Myocyte (in vitro differentiated cells): ENCODE measurements around the gene ABCA4. TPM values are rescaled to one million over a fixed set of nuclear protein-coding genes. Genes with fewer than 3 reads are reported as not detected.
"Not testable (repeated sequence)": the region's sequence is repeated elsewhere in the genome, so short reads cannot be mapped to it uniquely, and the experiment has no call there.

ENCODE experiments used
- DNase-seq: peaks from one replicate; pipeline ENCODE4 v3.0.0-alpha.2; 2012; ENCODE audit warnings: low read depth
- polyA plus RNA-seq: library from polyadenylated mRNA; unstranded; fragments of >200 nt; gene quantifications from one replicate; pipeline ENCODE4 v1.2.1, GENCODE V29; 2012; ENCODE audit warnings: missing spikeins
- total RNA-seq: library from RNA; depleted of rRNA; stranded (reverse); fragments of >200 nt; gene quantifications from 2 replicates; pipeline ENCODE4 v1.2.3, GENCODE V29; 2014

Gene ABCA4
- total RNA-seq: 0.08 and 0.52 TPM in 2 replicates
- polyA plus RNA-seq: 0.81 TPM

DNA sequence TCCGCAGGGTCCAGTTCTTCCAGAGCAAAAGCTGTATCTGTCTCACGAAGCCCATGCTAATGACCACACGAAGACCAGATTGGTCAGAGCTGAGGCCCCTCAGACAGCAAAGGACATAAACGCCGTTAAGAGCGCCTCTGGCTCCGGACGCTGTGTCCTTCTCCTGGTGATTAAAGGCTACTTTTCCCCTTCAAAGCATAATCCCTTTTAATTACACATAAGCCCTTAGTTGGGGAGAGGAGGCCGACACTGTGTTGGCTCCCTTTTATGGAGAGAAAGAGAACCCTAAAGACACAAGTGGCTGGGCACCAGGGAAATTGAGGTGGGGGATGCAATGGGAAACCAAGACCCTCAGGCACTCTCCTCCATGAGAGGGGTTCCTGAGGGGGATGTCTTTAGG is at the start of gene ABCA4:
Gene ABCA4 (minus strand): TSS at position 158 of the 400 bp plus-strand sequence. CDS start 103 bp downstream, at position 55.
- no peak for DNase-seq

DNA sequence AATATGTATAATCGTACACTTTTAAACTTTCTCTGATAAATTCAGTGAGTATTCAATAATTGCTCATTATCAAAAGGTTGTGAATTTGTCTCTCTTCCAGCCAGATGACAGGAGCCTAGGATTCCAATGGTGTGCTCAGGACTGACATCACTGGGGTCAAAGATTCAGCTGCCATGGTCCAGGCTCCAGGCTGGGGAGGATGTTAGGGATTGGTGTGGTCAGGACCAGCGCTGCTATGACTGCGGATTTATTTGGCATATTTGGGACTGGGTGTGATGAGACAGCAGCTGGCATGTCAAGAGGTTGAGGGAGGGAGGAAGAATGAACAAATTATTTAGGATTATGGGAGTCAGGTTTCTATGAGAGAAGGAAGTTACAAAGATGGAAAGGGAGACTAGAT is 48.2 kb upstream of the ABCA4 start:
- DNase-seq: peak; percentile 38

DNA sequence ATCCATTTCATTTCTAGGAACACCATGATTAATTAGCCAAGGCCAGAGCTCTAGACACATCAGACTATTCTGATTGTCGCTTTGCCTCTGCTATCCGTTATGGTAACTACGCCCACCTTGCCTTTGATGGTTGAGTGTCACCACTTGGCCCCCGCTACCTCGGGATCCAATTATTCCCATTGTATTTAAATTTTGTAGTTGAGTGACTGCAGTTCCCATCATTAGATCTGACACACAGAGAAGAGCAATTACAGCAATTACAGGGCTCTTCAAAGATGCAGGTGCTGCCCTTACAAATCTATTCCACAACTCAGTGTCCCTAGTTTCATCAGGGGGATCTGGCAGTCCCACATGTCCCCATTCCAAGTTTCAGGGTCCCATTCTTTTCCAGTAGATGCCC is 44.9 kb upstream of the ABCA4 start:
- DNase-seq: no peak

DNA sequence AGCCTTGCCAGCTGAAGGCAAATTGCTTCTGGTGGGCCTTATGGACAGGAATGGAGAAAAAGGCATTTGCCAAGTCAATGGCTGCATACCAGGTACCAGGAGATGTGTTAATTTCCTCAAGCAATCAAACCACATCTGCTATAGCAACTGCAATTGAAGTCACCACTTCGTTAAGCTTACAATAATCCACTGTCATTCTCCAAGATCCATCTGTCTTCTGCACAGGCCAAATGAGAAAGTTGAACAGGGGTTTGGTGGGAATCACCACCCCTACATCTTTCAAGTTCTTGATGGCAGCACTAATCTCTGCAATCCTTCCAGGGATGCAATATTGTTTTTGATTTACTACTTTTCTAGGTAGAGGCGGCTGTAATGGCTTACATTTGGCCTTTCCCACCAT is 43.9 kb upstream of the ABCA4 start:
- not testable (repeated sequence) for DNase-seq

DNA sequence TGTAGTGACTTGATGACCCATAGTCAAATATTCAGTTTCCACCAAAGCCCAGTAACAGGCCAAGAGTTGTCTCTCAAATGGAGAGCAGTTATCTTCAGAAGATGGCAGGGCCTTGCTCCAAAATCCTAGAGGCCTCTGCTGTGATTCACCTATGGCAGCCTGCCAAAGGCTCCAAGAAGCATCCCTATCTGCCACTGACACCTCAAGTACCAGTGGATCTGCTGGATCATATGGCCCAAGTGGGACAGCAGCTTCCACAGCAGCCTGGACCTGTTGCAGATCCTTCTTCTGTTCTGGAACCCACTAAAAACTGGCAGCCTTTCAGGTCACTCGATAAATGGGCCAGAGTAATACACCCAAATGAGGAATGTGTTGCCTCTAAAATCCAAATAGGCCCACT is 43.2 kb upstream of the ABCA4 start:
- not testable (repeated sequence) for DNase-seq

DNA sequence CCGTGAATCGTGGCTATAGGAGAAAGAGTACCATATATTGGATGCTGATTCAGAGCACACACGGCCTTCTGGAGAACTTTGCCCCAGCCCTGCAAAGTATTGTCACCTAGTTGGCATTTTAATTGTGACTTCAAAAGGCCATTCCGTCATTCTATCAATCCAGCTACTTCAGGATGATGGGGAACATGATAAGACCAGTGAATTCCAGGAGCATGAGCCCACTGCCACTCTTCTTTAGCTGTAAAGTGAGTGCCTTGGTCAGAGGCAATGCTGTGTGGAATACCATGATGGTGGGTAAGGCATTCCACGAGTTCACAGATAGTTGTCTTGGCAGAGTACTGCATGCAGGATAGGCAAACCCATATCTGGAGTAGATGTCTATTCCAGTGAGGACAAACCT is 42.3 kb upstream of the ABCA4 start:
- not testable (repeated sequence) for DNase-seq

DNA sequence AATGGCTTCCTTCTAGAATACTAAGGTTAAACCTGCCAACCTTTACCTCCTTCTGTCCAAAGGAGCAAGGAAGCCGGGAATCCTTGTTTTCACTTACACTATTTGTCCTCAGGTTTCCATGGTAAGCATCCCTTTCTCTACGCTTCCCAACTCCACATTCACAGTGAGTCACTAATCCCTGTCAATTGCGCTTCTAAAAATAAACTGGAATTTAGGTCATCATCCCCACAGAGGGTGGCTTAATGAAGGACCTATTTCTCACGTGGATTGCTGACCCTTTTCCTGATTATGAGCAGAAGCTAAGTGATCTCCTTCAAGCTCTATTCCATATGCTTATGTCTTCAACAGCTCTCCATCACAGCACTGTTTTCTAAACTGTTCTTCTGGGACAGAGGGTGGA is 39.9 kb upstream of the ABCA4 start:
- peak; percentile 86 for DNase-seq

DNA sequence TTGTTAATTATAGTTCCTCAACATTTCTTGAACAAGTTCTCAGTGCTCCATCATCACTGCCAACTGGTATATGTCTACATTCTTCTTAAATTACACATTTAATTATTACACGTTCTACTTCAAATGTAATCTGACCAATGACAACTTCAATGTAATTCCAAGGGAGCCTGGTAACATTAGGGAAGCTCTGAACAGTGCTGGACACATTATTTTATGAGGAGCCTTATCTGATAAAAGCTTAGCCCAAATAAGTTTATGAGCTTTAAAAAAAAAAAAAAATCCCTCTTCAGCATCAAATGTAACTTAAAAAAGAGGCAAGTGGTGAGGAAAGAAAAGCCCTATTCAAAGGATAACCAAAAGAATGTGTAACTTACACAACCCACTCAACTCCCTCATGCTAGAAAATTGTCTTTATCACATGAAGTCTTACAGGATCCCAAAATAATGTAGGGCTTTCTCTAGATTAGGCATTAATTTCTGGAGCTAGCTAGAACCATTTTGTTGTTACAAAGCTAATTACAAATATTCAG is 35.2 kb upstream of the ABCA4 start:
- no peak for DNase-seq

DNA sequence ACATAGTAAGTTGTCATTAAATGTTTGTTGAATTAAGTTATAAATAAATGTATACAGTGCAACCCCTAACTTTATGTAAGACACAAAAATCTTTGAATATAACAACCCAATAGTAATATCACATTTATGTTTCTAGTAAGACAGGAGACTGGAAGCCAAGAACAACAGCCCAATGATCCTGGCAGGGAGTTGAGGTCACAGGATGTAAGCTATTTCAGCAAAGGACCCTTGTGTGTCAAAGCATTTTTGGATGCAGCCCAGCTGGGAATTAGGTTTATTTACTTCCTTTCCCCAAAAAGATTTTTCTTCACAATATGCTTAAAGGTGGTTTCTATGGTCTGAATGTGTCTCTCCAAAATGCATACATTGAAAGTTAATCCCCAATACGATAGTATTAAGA is 34.0 kb upstream of the ABCA4 start:
- DNase-seq: no peak

DNA sequence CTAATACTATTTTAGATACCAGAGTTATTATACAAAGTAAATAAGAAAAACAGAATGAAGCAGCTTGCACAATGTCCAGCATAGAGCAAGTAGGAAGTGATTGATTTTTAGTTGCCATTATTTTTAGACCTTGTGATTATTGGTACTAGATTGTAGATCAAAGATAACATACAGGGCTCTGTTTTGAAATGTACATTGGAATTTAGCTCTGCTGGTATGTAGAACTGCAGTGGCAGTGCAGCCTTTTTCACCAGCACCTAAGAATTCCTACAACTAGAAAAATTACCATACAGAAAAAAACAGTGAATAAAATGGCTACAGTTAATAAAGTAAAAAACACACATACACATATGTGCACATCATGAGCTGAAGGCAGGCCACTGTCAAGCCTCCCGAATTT is 32.2 kb upstream of the ABCA4 start:
- no peak for DNase-seq

DNA sequence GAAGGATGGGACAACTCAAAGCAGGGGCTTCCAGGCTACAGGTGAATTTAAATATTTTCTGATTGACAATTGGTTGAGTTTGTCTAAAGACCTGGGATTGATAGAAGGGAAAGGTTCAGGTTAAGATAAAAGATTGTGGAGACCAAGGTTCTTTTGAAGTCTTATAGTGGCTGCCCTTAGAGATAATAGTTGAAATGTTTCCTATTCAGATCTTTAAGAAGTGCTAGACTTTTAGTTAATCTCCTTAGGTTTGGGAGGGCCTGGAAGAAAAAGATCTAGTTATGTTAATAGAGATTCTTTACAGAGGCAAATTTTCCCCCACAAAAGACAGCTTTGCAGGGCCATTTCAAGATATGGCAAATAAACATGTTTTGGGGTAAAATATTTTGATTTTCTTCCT is 28.2 kb upstream of the ABCA4 start:
- not testable (repeated sequence) for DNase-seq

DNA sequence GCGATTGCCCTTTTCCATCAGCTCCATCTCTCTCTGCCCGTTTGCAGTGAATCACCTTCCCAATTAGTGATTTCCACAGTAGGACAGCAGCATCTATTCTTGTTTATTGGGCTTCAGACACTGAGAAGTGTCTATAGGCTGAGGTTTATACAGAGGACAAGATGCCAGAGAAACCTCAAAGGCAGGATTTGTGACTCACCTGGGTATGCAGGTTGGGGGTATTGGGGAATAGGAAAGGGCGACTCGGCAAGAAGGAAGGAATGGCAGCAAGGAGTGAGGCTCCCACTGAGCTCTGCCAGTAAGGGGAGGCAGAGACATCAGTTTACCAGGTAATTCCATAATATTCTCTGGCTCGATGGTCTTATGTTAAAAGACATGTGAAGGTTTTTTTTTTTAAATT is 25.3 kb upstream of the ABCA4 start:
- no peak for DNase-seq

DNA sequence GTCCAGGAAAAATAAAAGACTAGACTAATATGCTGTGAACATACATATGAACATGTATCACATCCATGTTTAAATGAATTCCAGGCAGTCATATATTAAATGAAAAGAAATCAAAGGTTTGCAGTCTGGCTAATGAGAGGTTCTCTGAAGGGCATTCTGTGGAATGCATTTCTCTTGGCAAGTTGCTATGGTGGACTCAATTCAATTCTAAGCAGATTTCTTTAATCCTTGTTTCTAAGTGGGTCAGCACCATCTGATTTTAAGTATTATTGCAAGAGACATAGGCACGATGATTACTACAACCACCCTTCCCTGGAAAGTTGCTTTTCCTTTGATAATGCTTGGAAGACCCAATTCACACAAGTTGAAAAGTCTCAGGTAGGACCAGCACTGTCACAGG is 23.9 kb upstream of the ABCA4 start:
- DNase-seq: no peak

DNA sequence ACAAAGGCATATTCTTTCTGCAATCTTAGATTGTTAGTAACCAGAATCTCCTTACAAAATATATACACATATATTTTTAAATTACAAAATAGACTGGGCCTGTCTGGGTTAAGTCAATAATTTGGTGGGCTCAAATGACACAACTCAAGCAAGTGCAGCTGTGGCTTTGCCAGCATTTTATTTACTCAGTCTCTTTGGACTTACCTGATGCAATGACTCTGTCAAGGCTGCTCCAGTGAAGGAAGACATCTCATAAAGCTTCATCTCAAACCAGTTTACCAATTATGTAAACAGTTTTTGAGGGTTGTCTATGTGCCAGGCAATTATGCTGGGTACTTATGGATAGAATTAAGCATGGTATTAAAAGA is 22.8 kb upstream of the ABCA4 start:
- DNase-seq: no peak

DNA sequence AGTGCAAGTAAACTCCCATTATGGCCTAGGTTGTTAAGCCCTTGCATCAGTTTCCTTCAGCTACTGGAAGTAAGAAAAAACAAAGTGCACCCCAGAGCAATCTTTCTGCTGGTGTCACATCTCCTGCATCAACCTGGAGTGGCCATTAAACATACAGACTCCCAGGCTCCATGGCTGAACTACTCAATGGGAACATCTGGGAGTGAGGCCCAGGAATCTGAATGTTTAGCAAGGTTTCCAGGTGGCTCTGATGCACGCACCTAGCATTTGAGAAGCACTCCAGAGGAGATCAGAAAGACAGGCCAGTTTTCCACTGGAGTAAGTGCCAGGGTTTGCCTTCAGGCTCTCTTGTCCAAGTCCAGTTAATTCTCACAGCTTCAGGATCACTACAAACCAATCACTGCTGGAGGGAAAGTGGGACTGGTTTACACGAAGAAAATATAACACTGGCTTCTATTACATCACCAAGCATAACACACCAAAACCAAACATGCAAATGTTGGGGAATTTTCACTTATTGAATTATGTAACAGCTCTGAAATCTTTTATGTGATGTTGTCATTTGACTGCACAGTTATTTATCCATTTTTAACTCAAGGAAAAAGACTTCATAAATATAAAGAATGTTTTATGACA is 22.3 kb upstream of the ABCA4 start:
- no peak for DNase-seq

DNA sequence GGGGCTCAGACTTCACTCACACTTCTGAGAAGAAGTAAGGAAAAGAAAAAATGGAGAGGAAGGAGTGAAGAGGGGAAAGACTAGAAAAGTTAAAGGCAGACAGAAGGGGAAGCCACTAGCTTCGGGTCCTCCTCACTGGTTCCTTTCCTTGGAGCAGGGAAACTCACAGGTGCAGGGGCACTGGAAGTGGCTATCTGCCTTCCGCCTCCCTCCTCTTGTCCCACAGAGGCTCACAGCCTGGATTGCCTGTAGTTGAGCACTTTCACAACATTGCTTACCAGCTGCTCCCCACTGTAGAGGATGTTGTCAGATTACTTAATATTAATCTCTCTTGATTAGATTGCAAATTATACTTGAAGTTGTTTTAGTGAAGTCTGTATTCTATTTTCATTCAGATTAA is 21.6 kb upstream of the ABCA4 start:
- no peak for DNase-seq

DNA sequence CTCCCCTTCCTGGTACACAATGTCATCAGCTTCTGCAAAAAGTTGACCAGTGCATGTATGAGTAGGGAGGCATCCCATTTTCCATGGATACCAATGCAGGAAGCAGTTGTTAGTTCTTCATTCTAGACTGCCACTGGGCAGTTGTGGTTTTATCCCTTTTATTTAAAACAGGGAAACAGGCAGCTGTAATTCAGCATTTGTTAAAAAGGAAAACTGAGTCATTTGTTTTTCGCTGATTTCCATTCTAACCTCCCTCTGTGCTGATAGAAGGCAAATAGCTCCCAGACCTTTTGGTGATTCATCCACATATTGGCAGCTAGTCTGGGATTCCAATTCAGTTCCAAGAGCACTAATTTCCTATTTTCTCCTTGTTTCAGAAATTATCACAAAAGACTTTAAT is 21.1 kb upstream of the ABCA4 start:
- peak; percentile 54 for DNase-seq

DNA sequence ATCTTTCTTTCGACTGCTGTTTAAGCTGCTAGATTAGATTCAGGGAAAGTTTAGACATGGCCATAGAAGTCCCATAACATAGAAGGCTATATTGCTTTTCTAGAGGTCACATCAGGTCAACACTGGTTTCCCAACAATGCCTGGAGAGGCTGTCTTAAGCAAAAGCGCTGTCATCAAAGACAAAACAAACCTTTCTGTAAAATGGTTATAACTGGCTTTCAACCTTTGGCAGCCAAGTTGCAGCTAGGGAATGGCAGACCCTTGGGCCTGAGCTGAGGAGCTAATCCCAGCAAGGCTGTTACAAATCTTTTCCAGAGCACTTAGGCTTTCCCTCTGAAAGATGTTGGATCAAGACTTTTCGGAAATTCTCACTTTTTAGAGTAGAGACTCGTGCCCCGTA is 11.2 kb upstream of the ABCA4 start:
- DNase-seq: no peak

DNA sequence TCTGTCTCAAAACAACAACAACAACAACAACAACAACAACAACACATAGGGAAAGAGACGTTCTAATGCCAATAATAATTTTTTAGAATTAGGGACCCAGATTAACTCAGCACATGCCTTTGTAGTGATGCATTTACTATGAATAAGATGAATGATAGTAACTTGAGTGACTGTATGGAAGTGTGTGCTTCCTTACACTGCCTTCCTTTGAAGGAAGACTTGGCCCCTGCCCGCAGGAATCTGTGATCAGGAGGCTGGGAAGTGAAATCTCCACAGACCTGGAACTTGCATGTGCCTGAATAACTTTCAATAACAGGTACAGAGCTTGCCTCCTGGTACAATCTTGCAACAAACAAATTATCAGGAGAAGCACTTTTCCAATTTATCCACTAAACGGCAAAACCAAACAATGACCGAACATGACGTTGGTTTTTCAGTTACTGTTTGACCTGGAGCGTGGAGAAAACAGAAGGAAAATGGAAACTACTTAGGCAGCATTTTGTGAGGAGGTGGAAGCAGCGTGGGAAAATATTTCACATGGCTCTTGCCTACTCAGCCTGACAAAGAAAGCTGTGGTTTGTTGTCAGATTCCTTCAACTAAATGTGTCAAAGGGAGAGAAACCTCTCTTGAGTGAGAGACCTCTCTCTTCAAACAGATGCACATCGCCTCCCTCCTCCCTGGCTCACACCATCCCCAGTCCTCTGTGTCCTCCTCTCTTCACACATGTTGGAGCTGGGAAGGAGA is 10.1 kb upstream of the ABCA4 start:
- DNase-seq: peak; percentile 72

DNA sequence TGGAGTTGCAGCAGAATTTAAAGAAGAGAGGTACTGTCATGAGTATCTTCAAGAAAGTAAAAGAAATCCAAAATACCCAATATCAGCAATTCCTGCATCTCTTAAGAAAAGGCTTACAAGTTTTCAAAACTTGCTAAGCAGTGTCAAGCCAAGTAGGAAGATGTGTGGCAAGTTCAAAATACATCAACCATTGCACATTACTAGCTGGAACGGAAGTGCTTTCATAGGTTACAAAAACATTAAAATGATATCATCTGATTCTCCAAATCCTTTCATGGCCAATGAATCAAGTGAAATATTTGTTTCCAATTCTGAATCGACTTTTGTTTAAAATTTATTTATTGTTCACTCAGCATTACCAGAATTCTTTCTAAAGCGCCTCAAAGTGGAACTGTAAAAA is 5.7 kb upstream of the ABCA4 start:
- no peak for DNase-seq

DNA sequence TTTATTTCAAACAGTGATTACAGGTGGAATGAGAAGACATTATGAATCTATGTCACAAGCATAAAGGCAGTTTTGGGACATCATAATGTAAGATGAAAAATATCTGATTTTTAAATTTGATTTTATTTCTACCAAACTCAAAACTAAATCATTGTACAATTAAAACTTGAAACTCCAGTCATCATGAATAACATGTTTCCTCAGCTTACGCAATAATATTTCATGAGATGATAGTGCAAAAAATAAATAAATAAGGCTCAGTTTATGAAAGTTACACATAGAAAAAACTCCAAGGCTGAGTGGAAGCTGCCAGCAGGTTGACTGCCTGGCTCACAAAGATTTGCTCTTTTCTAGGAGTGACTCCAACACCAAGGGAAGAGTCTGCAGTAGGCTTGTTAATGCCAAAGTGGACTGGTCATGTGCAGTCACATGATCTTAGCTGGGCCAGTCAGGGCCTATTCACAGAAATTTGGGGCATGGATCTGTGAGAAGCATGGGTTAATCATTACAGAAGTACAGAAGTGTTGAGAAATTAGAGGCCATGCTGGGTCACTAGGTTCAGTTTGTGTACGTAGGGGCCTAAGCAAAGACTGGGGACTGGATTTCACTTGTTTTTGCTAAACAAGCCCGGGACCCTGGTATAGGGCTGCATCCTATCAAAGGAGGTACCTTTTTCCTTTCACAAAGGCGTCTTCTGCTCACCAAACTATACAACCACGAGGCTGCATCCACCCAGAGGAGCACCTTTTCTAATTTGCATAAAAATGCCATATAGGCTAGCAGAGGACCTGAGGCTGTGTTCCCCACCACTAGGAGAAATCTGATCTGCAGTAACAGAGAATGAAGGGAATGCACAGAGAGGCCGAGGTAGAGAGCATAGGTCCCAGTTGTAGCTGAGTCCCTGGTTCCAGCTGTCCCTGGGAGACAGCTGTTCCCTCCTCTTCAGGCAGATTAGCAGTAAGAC is 4.9 kb upstream of the ABCA4 start:
- DNase-seq: peak; percentile 65

DNA sequence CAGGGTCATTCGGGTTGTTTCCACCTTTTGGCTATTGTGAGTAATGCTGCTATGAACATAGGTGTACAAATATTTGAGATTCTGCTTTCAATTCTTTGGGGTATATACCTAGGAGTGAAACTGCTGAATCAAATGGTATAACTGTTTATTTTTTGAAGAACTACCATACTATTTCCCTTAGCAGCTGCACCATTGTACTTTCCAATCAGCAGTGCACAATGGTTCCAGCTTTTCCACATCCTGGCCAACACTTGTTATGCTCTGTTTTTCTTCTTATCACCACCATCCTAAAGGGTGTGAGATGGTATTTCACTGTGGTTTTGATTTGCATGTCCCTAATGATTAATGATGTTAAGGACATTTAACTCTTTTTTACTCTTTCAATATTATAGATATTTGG is 3.6 kb upstream of the ABCA4 start:
- DNase-seq: no peak
